Spleen (tissue), 7 donors: Measurements from ENCODE around the gene ADD2.

Experiments
- POLR2AphosphoS5 ChIP-seq, 3 donors: sonication (generic); formaldehyde crosslinking; IDR thresholded peaks; one replicate each; pipeline ENCODE4 v1.5.1; 2017; ENCODE audit warnings: antibody characterized with exemption in 3 of 3
- TF ChIP-seq, protein P1 (sequence below), 11 experiments: fragments of 200-600 bp in 7 of 11; fragments of 450-650 bp in 4 of 11; sonication (generic) in 4 of 11; IDR thresholded peaks in 8 of 11; conservative IDR thresholded peaks in 3 of 11; 1 replicate in 7 of 11; 2 replicates in 4 of 11; pipeline versions ENCODE4 v1.4.0 to v1.8.0; 2016 to 2021; ENCODE audit warnings: antibody characterized with exemption in 11 of 11, inconsistent platforms in 4 of 11, mild to moderate bottlenecking in 1 of 11
- donor health status: DM: no; HTN: no; CAD: no; lungs with moderate emphysema.
- donor health status: DM: no; HTN: no; CAD: no.
- donor health status: DM: no; HTN: no; CAD: no.

DNA sequence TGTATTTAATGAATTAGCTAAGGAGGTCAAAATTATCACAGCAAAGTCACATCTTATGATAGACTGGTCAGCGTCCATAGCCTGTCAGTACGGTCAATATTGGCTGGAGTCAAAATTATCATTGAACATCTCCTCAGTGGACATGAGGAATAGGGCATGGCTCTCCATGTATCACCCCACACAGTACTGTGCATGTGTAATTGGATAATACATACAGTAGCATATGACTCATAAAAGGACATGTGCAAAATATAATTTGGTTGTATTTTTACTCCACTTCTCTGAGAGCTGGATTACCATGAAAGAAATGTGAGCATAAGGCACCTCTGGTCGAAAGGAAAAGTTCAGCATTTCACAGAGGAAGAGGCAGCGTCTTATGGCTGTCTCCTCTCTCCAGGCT lies 24.9 kb downstream of the ADD2 start:
- TF ChIP-seq, protein P1, sequence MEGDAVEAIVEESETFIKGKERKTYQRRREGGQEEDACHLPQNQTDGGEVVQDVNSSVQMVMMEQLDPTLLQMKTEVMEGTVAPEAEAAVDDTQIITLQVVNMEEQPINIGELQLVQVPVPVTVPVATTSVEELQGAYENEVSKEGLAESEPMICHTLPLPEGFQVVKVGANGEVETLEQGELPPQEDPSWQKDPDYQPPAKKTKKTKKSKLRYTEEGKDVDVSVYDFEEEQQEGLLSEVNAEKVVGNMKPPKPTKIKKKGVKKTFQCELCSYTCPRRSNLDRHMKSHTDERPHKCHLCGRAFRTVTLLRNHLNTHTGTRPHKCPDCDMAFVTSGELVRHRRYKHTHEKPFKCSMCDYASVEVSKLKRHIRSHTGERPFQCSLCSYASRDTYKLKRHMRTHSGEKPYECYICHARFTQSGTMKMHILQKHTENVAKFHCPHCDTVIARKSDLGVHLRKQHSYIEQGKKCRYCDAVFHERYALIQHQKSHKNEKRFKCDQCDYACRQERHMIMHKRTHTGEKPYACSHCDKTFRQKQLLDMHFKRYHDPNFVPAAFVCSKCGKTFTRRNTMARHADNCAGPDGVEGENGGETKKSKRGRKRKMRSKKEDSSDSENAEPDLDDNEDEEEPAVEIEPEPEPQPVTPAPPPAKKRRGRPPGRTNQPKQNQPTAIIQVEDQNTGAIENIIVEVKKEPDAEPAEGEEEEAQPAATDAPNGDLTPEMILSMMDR (IDR thresholded peaks at IDR 0.05 in 8 of 11, conservative IDR thresholded peaks at IDR 0.05 in 3 of 11): no peak
- TF ChIP-seq POLR2AphosphoS5 (IDR thresholded peaks at IDR 0.05): no peak
